GM23338 (cell line): ENCODE measurements around the gene GALC. TPM values are rescaled to one million over a fixed set of nuclear protein-coding genes. Genes with fewer than 3 reads are reported as not detected.

ENCODE experiments used
- ATAC-seq: fragments of 200-7000 bp; cut with Tn5 transposase; 3 replicates; pipeline ENCODE4 v1.9.1; 2020
- DNase-seq: peaks from one replicate; pipeline ENCODE4 v3.0.0-alpha.2; 2015; ENCODE audit warnings: low spot score
- H2AFZ ChIP-seq: fragments of 200-600 bp; sonication (generic); 2 replicates; pipeline ENCODE4 v1.8.0; 2016; ENCODE audit warnings: antibody characterized with exemption, mild to moderate bottlenecking, moderate library complexity
- H3F3A ChIP-seq: fragments of 200-600 bp; sonication (generic); replicated peaks from 2 replicates; pipeline ENCODE4 v1.8.0; 2017; ENCODE audit warnings: antibody characterized with exemption, mixed run types, low read depth
- H3K27ac ChIP-seq: fragments of 200-600 bp; sonication (generic); 2 replicates; pipeline ENCODE4 v1.6.1; 2016; ENCODE audit warnings: low read depth
- H3K27me3 ChIP-seq: fragments of 200-600 bp; sonication (generic); 2 replicates; pipeline ENCODE4 v1.8.0; 2016; ENCODE audit warnings: mild to moderate bottlenecking, mixed run types, moderate library complexity; ENCODE audit not compliant: insufficient read depth
- H3K36me3 ChIP-seq: fragments of 200-600 bp; sonication (generic); 2 replicates; pipeline ENCODE4 v1.8.0; 2016; ENCODE audit warnings: mild to moderate bottlenecking; ENCODE audit not compliant: insufficient read depth
- H3K4me1 ChIP-seq: fragments of 200-600 bp; sonication (generic); 2 replicates; pipeline ENCODE4 v1.8.0; 2016; ENCODE audit warnings: mild to moderate bottlenecking, moderate library complexity; ENCODE audit not compliant: insufficient read depth
- H3K4me2 ChIP-seq: fragments of 200-600 bp; sonication (generic); 2 replicates; pipeline ENCODE4 v1.7.1; 2017; ENCODE audit warnings: mixed run types
- H3K4me3 ChIP-seq: fragments of 200-600 bp; sonication (generic); 2 replicates; pipeline ENCODE4 v1.6.1; 2016; ENCODE audit warnings: mixed run types
- H3K79me2 ChIP-seq: fragments of 200-600 bp; sonication (generic); replicated peaks from 2 replicates; pipeline ENCODE4 v1.8.0; 2017; ENCODE audit warnings: mild to moderate bottlenecking; ENCODE audit not compliant: insufficient read depth
- H3K9me2 ChIP-seq: fragments of 200-600 bp; sonication (generic); 2 replicates; pipeline ENCODE4 v1.8.0; 2017; ENCODE audit not compliant: insufficient read depth
- H4K20me1 ChIP-seq: fragments of 200-600 bp; sonication (generic); replicated peaks from 2 replicates; pipeline ENCODE4 v1.8.0; 2017; ENCODE audit warnings: mild to moderate bottlenecking; ENCODE audit not compliant: insufficient read depth
- H3K27ac Mint-ChIP-seq: 2 replicates; pipeline ENCODE4 v1.8.0; 2020; ENCODE audit warnings: inconsistent platforms, mild to moderate bottlenecking, moderate library complexity, mixed read lengths
- H3K27me3 Mint-ChIP-seq: 3 replicates; pipeline ENCODE4 v1.8.0; 2022; ENCODE audit warnings: low read depth, mild to moderate bottlenecking, moderate library complexity, mixed read lengths, inconsistent platforms; ENCODE audit not compliant: insufficient read depth, poor library complexity
- H3K36me3 Mint-ChIP-seq: 3 replicates; pipeline ENCODE4 v1.8.0; 2021; ENCODE audit warnings: low read depth, mild to moderate bottlenecking, inconsistent platforms, moderate library complexity, mixed read lengths
- H3K4me1 Mint-ChIP-seq: 3 replicates; pipeline ENCODE4 v1.8.0; 2020; ENCODE audit warnings: mild to moderate bottlenecking, inconsistent platforms, mixed read lengths
- H3K4me3 Mint-ChIP-seq: 3 replicates; pipeline ENCODE4 v1.8.0; 2021; ENCODE audit warnings: moderate library complexity, mild to moderate bottlenecking, inconsistent platforms, mixed read lengths
- H3K9me3 Mint-ChIP-seq: 3 replicates; pipeline ENCODE4 v1.8.0; 2020; ENCODE audit warnings: moderate library complexity, mild to moderate bottlenecking, inconsistent platforms, mixed read lengths
- CREB1 ChIP-seq: fragments of 250-450 bp; sonication (Bioruptor Pico); IDR thresholded peaks from 2 replicates; pipeline ENCODE4 v1.5.0; 2020; ENCODE audit warnings: low read depth, mild to moderate bottlenecking, moderate library complexity
- EZH2 ChIP-seq: fragments of 200-600 bp; sonication (generic); IDR thresholded peaks from one replicate; pipeline ENCODE4 v1.8.0; 2017; ENCODE audit warnings: antibody characterized with exemption, mild to moderate bottlenecking, low read depth; ENCODE audit not compliant: unreplicated experiment
- REST ChIP-seq: IDR thresholded peaks from one replicate; pipeline ENCODE4 v1.6.1; 2018; ENCODE audit warnings: antibody characterized with exemption; ENCODE audit not compliant: unreplicated experiment
- ZNF114 ChIP-seq: fragments of 250-450 bp; sonication (Bioruptor Pico); IDR thresholded peaks from 2 replicates; pipeline ENCODE4 v1.5.0; 2020; ENCODE audit warnings: mild to moderate bottlenecking, moderate library complexity
- ZNF331 ChIP-seq: fragments of 250-450 bp; sonication (Bioruptor Pico); IDR thresholded peaks from 2 replicates; pipeline ENCODE4 v1.5.0; 2020; ENCODE audit warnings: low read depth, mild to moderate bottlenecking, moderate library complexity
- ZNF462 ChIP-seq: fragments of 250-450 bp; sonication (Bioruptor Pico); IDR thresholded peaks from 2 replicates; pipeline ENCODE4 v1.5.0; 2020; ENCODE audit warnings: mild to moderate bottlenecking, moderate library complexity
- polyA plus RNA-seq: library from polyadenylated mRNA; unstranded; fragments of >200 nt; fragmentation: Nextera tagmentation; extraction: Ambion mirVana; gene quantifications from 2 replicates; pipeline ENCODE4 v1.2.1, GENCODE V29; 2016
- total RNA-seq: library from RNA; depleted of rRNA; stranded (reverse); fragments of >200 nt; shearing (Covaris generic); gene quantifications from 2 replicates; pipeline ENCODE4 v1.2.3, GENCODE V29; 2014
- TF ChIP-seq, protein P1 (sequence below), 2 experiments: fragments of 200-600 bp in 1 of 2; sonication (generic) in 1 of 2; conservative IDR thresholded peaks; 2 replicates each; pipeline versions ENCODE4 v1.5.1 to v1.6.1; 2016 to 2017; ENCODE audit warnings: antibody characterized with exemption in 2 of 2, low read depth in 2 of 2, mild to moderate bottlenecking in 2 of 2, moderate library complexity in 1 of 2
- TF ChIP-seq, protein P2 (sequence below): IDR thresholded peaks from 2 replicates; pipeline ENCODE4 v1.6.1; 2016; ENCODE audit warnings: antibody characterized with exemption

The GALC gene
- total and polyA plus RNA-seq, 2 experiments from 2014 or later: 3.4 to 12.9 TPM

DNA sequence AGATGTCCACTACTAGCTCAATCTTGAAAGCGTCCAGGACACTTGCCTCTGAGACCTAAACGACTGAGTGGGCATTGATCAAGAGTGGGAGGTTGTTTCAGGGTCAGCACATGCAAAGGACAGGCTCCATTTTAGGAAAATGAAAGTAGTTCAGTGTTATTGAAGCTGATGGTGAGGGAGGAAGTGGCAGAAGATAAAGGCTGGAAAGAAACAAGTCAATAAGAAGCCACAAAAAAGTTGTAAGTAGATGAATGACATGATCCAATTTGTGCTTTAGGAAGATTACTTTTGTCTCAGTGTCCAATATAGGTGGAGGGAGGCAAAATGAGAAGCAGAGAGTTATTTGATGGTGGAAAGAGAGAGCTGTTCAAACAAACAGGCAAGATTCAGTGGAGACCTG, 33.9 kb upstream of the GALC start (continued):
- TF ChIP-seq ZNF462 (no peak), REST (no peak)

DNA sequence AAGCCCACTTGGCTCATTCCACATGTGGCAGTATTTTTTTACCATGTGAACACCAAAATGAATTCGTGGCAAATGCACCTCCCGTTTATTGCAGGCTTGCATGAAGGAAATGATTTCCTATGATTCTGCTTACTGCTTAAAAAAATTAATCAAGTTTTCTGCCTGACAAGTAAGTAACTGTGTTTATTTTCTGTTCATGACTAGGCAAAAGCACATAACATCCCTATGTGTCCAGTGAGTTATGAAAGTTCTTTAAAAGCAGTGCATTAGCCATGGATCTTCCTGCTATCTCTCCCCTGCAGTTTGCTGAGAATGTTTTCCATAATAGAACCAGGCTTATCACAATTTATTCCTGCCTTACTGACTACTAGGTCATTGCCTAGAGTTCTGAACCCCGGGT, 32.3 kb upstream of the GALC start:
- Histone ChIP-seq H4K20me1 (no peaks in the 10 kb centered on the region), H3K4me1 (peaks cover 12% of the 10 kb centered on the region), H3K4me2 (no peak overlapping the region), H3K27ac (no peak overlapping the region), H2AFZ (no peak overlapping the region; the same call in 1 of the 2 replicates), H3K27me3 (no peaks in the 10 kb centered on the region), H3K36me3 (no peaks in the 10 kb centered on the region), H3F3A (no peaks in the 10 kb centered on the region), H3K4me3 (no peak overlapping the region), H3K79me2 (no peaks in the 10 kb centered on the region), H3K9me2 (peaks cover 8% of the 10 kb centered on the region; the same call in 1 of the 2 replicates)
- Mint-ChIP-seq H3K9me3 (no peaks in the 10 kb centered on the region), H3K36me3 (no peaks in the 10 kb centered on the region), H3K27ac (no peak overlapping the region; the same call in 1 of the 2 replicates), H3K4me1 (peaks cover 15% of the 10 kb centered on the region), H3K27me3 (peaks cover 2% of the 10 kb centered on the region), H3K4me3 (no peak overlapping the region)
- ATAC-seq (no peak), DNase-seq (no peak)
- TF ChIP-seq EZH2: no peak
- no peak for TF ChIP-seq ZNF331 (CRISPR knock-in tag)
- TF ChIP-seq, protein P1, sequence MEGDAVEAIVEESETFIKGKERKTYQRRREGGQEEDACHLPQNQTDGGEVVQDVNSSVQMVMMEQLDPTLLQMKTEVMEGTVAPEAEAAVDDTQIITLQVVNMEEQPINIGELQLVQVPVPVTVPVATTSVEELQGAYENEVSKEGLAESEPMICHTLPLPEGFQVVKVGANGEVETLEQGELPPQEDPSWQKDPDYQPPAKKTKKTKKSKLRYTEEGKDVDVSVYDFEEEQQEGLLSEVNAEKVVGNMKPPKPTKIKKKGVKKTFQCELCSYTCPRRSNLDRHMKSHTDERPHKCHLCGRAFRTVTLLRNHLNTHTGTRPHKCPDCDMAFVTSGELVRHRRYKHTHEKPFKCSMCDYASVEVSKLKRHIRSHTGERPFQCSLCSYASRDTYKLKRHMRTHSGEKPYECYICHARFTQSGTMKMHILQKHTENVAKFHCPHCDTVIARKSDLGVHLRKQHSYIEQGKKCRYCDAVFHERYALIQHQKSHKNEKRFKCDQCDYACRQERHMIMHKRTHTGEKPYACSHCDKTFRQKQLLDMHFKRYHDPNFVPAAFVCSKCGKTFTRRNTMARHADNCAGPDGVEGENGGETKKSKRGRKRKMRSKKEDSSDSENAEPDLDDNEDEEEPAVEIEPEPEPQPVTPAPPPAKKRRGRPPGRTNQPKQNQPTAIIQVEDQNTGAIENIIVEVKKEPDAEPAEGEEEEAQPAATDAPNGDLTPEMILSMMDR (conservative IDR thresholded peaks at IDR 0.05; ENCODE audit: low read depth in 2 of 2): no peak
- TF ChIP-seq, protein P2, sequence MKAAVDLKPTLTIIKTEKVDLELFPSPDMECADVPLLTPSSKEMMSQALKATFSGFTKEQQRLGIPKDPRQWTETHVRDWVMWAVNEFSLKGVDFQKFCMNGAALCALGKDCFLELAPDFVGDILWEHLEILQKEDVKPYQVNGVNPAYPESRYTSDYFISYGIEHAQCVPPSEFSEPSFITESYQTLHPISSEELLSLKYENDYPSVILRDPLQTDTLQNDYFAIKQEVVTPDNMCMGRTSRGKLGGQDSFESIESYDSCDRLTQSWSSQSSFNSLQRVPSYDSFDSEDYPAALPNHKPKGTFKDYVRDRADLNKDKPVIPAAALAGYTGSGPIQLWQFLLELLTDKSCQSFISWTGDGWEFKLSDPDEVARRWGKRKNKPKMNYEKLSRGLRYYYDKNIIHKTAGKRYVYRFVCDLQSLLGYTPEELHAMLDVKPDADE: no peak
- no peak for TF ChIP-seq ZNF114 (CRISPR knock-in tag)
- TF ChIP-seq REST: no peak
- TF ChIP-seq CREB1 (CRISPR knock-in tag): no peak
